ENCODE results near the gene TLK2. TPM values are rescaled to one million over a fixed set of nuclear protein-coding genes. Genes with fewer than 3 reads are reported as not detected.
"Not testable (repeated sequence)": the region's sequence is repeated elsewhere in the genome, so short reads cannot be mapped to it uniquely, and the experiment has no call there.

TLK2 gene
- total and polyA plus RNA-seq, 2 donors (not counting 3 experiments of a cell fraction or from before 2014, with no cell fraction given): 30.7 to 40.7 TPM

GRCh38 chr17:62552851-62553659 is 74.4 kb downstream of the TLK2 start:
- H4K20me1 ChIP-seq (replicated peaks; ENCODE audit: control insufficient read depth, extremely low read depth, insufficient read depth, low read length); H3K4me1 ChIP-seq (ENCODE audit: control insufficient read depth, extremely low read depth, insufficient read depth, low read length); H3K79me2 ChIP-seq (ENCODE audit: control insufficient read depth, insufficient read depth, low read length); H3K27ac ChIP-seq (ENCODE audit: insufficient read depth, low read depth, low read length); BruUV-seq (replicated peaks); POLR2A ChIA-PET; H3K36me3 ChIP-seq (ENCODE audit: control insufficient read depth in 2 of 2, extremely low read depth in 1 of 2, insufficient read depth in 2 of 2, low read length in 2 of 2); H3K9me1 ChIP-seq (replicated peaks; ENCODE audit: control insufficient read depth, extremely low read depth, insufficient read depth, low read length); H2AFZ ChIP-seq (ENCODE audit: low read depth, low read length); H3K9ac ChIP-seq (replicated peaks; ENCODE audit: extremely low read depth, insufficient read depth, low read length); dilution Hi-C loops (cut with MboI; ENCODE audit: extremely low pct_ligation_motif_present, low sequenced_read_pairs); H3K4me3 ChIP-seq (replicated peaks in 1 of 3; ENCODE audit: insufficient read depth in 1 of 3, low read depth in 1 of 3, low read length in 3 of 3); H3K27me3 ChIP-seq (ENCODE audit: control insufficient read depth in 2 of 2, insufficient read depth in 2 of 2, low read length in 2 of 2); H3K9me3 ChIP-seq (replicated peaks; ENCODE audit: control insufficient read depth, insufficient read depth, low read length): not testable (repeated sequence)
- intact Hi-C loops (cut with micrococcal nuclease): loop anchor here (1.0 kb wide), 4 partner anchors 39 to 415 kb away; partner anchors contain the start of gene MRC2
- DNase-seq (ENCODE audit: low read depth, low spot score) (peak; percentile 53), FAIRE-seq (peak; percentile 84)
- TF ChIP-seq, protein P1, sequence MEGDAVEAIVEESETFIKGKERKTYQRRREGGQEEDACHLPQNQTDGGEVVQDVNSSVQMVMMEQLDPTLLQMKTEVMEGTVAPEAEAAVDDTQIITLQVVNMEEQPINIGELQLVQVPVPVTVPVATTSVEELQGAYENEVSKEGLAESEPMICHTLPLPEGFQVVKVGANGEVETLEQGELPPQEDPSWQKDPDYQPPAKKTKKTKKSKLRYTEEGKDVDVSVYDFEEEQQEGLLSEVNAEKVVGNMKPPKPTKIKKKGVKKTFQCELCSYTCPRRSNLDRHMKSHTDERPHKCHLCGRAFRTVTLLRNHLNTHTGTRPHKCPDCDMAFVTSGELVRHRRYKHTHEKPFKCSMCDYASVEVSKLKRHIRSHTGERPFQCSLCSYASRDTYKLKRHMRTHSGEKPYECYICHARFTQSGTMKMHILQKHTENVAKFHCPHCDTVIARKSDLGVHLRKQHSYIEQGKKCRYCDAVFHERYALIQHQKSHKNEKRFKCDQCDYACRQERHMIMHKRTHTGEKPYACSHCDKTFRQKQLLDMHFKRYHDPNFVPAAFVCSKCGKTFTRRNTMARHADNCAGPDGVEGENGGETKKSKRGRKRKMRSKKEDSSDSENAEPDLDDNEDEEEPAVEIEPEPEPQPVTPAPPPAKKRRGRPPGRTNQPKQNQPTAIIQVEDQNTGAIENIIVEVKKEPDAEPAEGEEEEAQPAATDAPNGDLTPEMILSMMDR (IDR thresholded peaks at IDR 0.05; ENCODE audit: extremely low read depth in 1 of 2, insufficient read depth in 1 of 2, low read depth in 1 of 2, low read length in 2 of 2): peak; percentile 11 to 27
- H3K4me2 ChIP-seq (ENCODE audit: insufficient read depth, low read length): peak overlapping the region; percentile 84
- CTCF ChIA-PET: interaction anchor here (0.6 to 1.2 kb wide), 42 partner anchors 9 to 925 kb away, joined by 3 to 78 read pairs (median 5); no protein-coding TSS in a partner anchor

GRCh38 chr17:62557532-62557931 is 78.9 kb downstream of the TLK2 start:
- BruUV-seq (replicated peaks); H3K4me2 ChIP-seq (ENCODE audit: insufficient read depth, low read length); H2AFZ ChIP-seq (ENCODE audit: low read depth, low read length); H3K79me2 ChIP-seq (ENCODE audit: control insufficient read depth, insufficient read depth, low read length); intact Hi-C loops (cut with micrococcal nuclease); POLR2A ChIA-PET; DNase-seq (ENCODE audit: low read depth, low spot score); H3K36me3 ChIP-seq (ENCODE audit: control insufficient read depth in 2 of 2, extremely low read depth in 1 of 2, insufficient read depth in 2 of 2, low read length in 2 of 2); H3K9me3 ChIP-seq (replicated peaks; ENCODE audit: control insufficient read depth, insufficient read depth, low read length); H3K27ac ChIP-seq (ENCODE audit: insufficient read depth, low read depth, low read length); H4K20me1 ChIP-seq (replicated peaks; ENCODE audit: control insufficient read depth, extremely low read depth, insufficient read depth, low read length); H3K4me3 ChIP-seq (replicated peaks in 1 of 3; ENCODE audit: insufficient read depth in 1 of 3, low read depth in 1 of 3, low read length in 3 of 3); FAIRE-seq; H3K27me3 ChIP-seq (ENCODE audit: control insufficient read depth in 2 of 2, insufficient read depth in 2 of 2, low read length in 2 of 2); dilution Hi-C loops (cut with MboI; ENCODE audit: extremely low pct_ligation_motif_present, low sequenced_read_pairs); H3K9me1 ChIP-seq (replicated peaks; ENCODE audit: control insufficient read depth, extremely low read depth, insufficient read depth, low read length); H3K9ac ChIP-seq (replicated peaks; ENCODE audit: extremely low read depth, insufficient read depth, low read length): not testable (repeated sequence)
- H3K4me1 ChIP-seq (ENCODE audit: control insufficient read depth, extremely low read depth, insufficient read depth, low read length): peaks cover 12% of the 10 kb centered on the region
- CTCF ChIA-PET: interaction anchor here (1.5 kb wide), 1 partner anchor 22 kb away, joined by 5 read pairs; no protein-coding TSS in a partner anchor

DNA sequence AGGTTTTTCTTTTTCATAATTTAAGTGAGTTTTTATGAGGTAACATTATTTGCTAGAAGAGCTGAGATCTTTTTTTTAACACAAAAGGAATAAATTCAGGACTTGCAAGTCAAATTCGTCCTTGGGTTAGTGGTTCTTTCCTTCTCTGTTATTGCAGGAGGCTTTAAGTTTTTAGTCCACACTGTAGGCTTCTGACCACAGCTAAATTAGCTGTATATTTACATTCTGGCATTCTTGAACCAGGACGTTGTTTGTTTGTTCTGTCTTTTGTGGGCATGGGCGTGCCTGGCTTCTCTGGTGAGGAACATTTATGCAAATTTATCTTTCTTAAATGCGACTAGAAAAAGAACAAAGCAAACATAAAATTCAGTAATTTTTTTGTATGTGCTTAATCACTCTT is 80.3 kb downstream of the TLK2 start:
- H3K4me1 ChIP-seq (ENCODE audit: control insufficient read depth, extremely low read depth, insufficient read depth, low read length); H3K9ac ChIP-seq (replicated peaks; ENCODE audit: extremely low read depth, insufficient read depth, low read length); H3K4me3 ChIP-seq (replicated peaks in 1 of 3; ENCODE audit: insufficient read depth in 1 of 3, low read depth in 1 of 3, low read length in 3 of 3); BruUV-seq (replicated peaks); intact Hi-C loops (cut with micrococcal nuclease); H3K27ac ChIP-seq (ENCODE audit: insufficient read depth, low read depth, low read length); H3K9me1 ChIP-seq (replicated peaks; ENCODE audit: control insufficient read depth, extremely low read depth, insufficient read depth, low read length); H3K4me2 ChIP-seq (ENCODE audit: insufficient read depth, low read length); H3K79me2 ChIP-seq (ENCODE audit: control insufficient read depth, insufficient read depth, low read length); DNase-seq (ENCODE audit: low read depth, low spot score); dilution Hi-C loops (cut with MboI; ENCODE audit: extremely low pct_ligation_motif_present, low sequenced_read_pairs); H4K20me1 ChIP-seq (replicated peaks; ENCODE audit: control insufficient read depth, extremely low read depth, insufficient read depth, low read length); H3K27me3 ChIP-seq (ENCODE audit: control insufficient read depth in 2 of 2, insufficient read depth in 2 of 2, low read length in 2 of 2); FAIRE-seq; H3K9me3 ChIP-seq (replicated peaks; ENCODE audit: control insufficient read depth, insufficient read depth, low read length); H2AFZ ChIP-seq (ENCODE audit: low read depth, low read length); H3K36me3 ChIP-seq (ENCODE audit: control insufficient read depth in 2 of 2, extremely low read depth in 1 of 2, insufficient read depth in 2 of 2, low read length in 2 of 2): not testable (repeated sequence)
- POLR2A ChIA-PET: interaction anchor here (1.1 kb wide), 1 partner anchor 33 kb away, joined by 5 read pairs; no protein-coding TSS in a partner anchor
- CTCF ChIA-PET: interaction anchor here (0.8 to 1.0 kb wide), 2 partner anchors 33 to 109 kb away, joined by 3 to 4 read pairs; no protein-coding TSS in a partner anchor

Measured in endothelial cell of umbilical vein (primary cell).